GM23338 (cell line): ENCODE results near the gene TXLNG. TPM values are rescaled to one million over a fixed set of nuclear protein-coding genes. Genes with fewer than 3 reads are reported as not detected.

Experiments used
- ATAC-seq: fragments of 200-7000 bp; cut with Tn5 transposase; 3 replicates; pipeline ENCODE4 v1.9.1; 2020
- DNase-seq: peaks from one replicate; pipeline ENCODE4 v3.0.0-alpha.2; 2015; ENCODE audit warnings: low spot score
- H2AFZ ChIP-seq: fragments of 200-600 bp; sonication (generic); 2 replicates; pipeline ENCODE4 v1.8.0; 2016; ENCODE audit warnings: antibody characterized with exemption, mild to moderate bottlenecking, moderate library complexity
- H3F3A ChIP-seq: fragments of 200-600 bp; sonication (generic); replicated peaks from 2 replicates; pipeline ENCODE4 v1.8.0; 2017; ENCODE audit warnings: antibody characterized with exemption, mixed run types, low read depth
- H3K27ac ChIP-seq: fragments of 200-600 bp; sonication (generic); 2 replicates; pipeline ENCODE4 v1.6.1; 2016; ENCODE audit warnings: low read depth
- H3K27me3 ChIP-seq: fragments of 200-600 bp; sonication (generic); 2 replicates; pipeline ENCODE4 v1.8.0; 2016; ENCODE audit warnings: mild to moderate bottlenecking, mixed run types, moderate library complexity; ENCODE audit not compliant: insufficient read depth
- H3K36me3 ChIP-seq: fragments of 200-600 bp; sonication (generic); 2 replicates; pipeline ENCODE4 v1.8.0; 2016; ENCODE audit warnings: mild to moderate bottlenecking; ENCODE audit not compliant: insufficient read depth
- H3K4me1 ChIP-seq: fragments of 200-600 bp; sonication (generic); 2 replicates; pipeline ENCODE4 v1.8.0; 2016; ENCODE audit warnings: mild to moderate bottlenecking, moderate library complexity; ENCODE audit not compliant: insufficient read depth
- H3K4me2 ChIP-seq: fragments of 200-600 bp; sonication (generic); 2 replicates; pipeline ENCODE4 v1.7.1; 2017; ENCODE audit warnings: mixed run types
- H3K4me3 ChIP-seq: fragments of 200-600 bp; sonication (generic); 2 replicates; pipeline ENCODE4 v1.6.1; 2016; ENCODE audit warnings: mixed run types
- H3K79me2 ChIP-seq: fragments of 200-600 bp; sonication (generic); replicated peaks from 2 replicates; pipeline ENCODE4 v1.8.0; 2017; ENCODE audit warnings: mild to moderate bottlenecking; ENCODE audit not compliant: insufficient read depth
- H3K9me2 ChIP-seq: fragments of 200-600 bp; sonication (generic); 2 replicates; pipeline ENCODE4 v1.8.0; 2017; ENCODE audit not compliant: insufficient read depth
- H4K20me1 ChIP-seq: fragments of 200-600 bp; sonication (generic); replicated peaks from 2 replicates; pipeline ENCODE4 v1.8.0; 2017; ENCODE audit warnings: mild to moderate bottlenecking; ENCODE audit not compliant: insufficient read depth
- H3K27ac Mint-ChIP-seq: 2 replicates; pipeline ENCODE4 v1.8.0; 2020; ENCODE audit warnings: inconsistent platforms, mild to moderate bottlenecking, moderate library complexity, mixed read lengths
- H3K27me3 Mint-ChIP-seq: 3 replicates; pipeline ENCODE4 v1.8.0; 2022; ENCODE audit warnings: low read depth, mild to moderate bottlenecking, moderate library complexity, mixed read lengths, inconsistent platforms; ENCODE audit not compliant: insufficient read depth, poor library complexity
- H3K36me3 Mint-ChIP-seq: 3 replicates; pipeline ENCODE4 v1.8.0; 2021; ENCODE audit warnings: low read depth, mild to moderate bottlenecking, inconsistent platforms, moderate library complexity, mixed read lengths
- H3K4me1 Mint-ChIP-seq: 3 replicates; pipeline ENCODE4 v1.8.0; 2020; ENCODE audit warnings: mild to moderate bottlenecking, inconsistent platforms, mixed read lengths
- H3K4me3 Mint-ChIP-seq: 3 replicates; pipeline ENCODE4 v1.8.0; 2021; ENCODE audit warnings: moderate library complexity, mild to moderate bottlenecking, inconsistent platforms, mixed read lengths
- H3K9me3 Mint-ChIP-seq: 3 replicates; pipeline ENCODE4 v1.8.0; 2020; ENCODE audit warnings: moderate library complexity, mild to moderate bottlenecking, inconsistent platforms, mixed read lengths
- CREB1 ChIP-seq: fragments of 250-450 bp; sonication (Bioruptor Pico); IDR thresholded peaks from 2 replicates; pipeline ENCODE4 v1.5.0; 2020; ENCODE audit warnings: low read depth, mild to moderate bottlenecking, moderate library complexity
- ETS1 ChIP-seq: IDR thresholded peaks from 2 replicates; pipeline ENCODE4 v1.6.1; 2016; ENCODE audit warnings: antibody characterized with exemption
- EZH2 ChIP-seq: fragments of 200-600 bp; sonication (generic); IDR thresholded peaks from one replicate; pipeline ENCODE4 v1.8.0; 2017; ENCODE audit warnings: antibody characterized with exemption, mild to moderate bottlenecking, low read depth; ENCODE audit not compliant: unreplicated experiment
- EZH2phosphoT487 ChIP-seq: fragments of 200-600 bp; sonication (generic); IDR thresholded peaks from one replicate; pipeline ENCODE4 v1.8.1; 2018; ENCODE audit warnings: antibody characterized with exemption; ENCODE audit not compliant: unreplicated experiment
- JUNB ChIP-seq: IDR thresholded peaks from one replicate; pipeline ENCODE4 v1.6.1; 2016; ENCODE audit warnings: antibody characterized with exemption; ENCODE audit not compliant: unreplicated experiment
- NANOG ChIP-seq: IDR thresholded peaks from 2 replicates; pipeline ENCODE4 v1.6.1; 2016; ENCODE audit warnings: antibody characterized with exemption, borderline replicate concordance
- POLR2AphosphoS5 ChIP-seq: IDR thresholded peaks from 2 replicates; pipeline ENCODE4 v1.6.1; 2016; ENCODE audit warnings: antibody characterized with exemption, low read depth
- STAT1 ChIP-seq: IDR thresholded peaks from one replicate; pipeline ENCODE4 v1.6.1; 2016; ENCODE audit warnings: antibody characterized with exemption; ENCODE audit not compliant: unreplicated experiment
- ZNF114 ChIP-seq: fragments of 250-450 bp; sonication (Bioruptor Pico); IDR thresholded peaks from 2 replicates; pipeline ENCODE4 v1.5.0; 2020; ENCODE audit warnings: mild to moderate bottlenecking, moderate library complexity
- ZNF331 ChIP-seq: fragments of 250-450 bp; sonication (Bioruptor Pico); IDR thresholded peaks from 2 replicates; pipeline ENCODE4 v1.5.0; 2020; ENCODE audit warnings: low read depth, mild to moderate bottlenecking, moderate library complexity
- ZNF462 ChIP-seq: fragments of 250-450 bp; sonication (Bioruptor Pico); IDR thresholded peaks from 2 replicates; pipeline ENCODE4 v1.5.0; 2020; ENCODE audit warnings: mild to moderate bottlenecking, moderate library complexity
- polyA plus RNA-seq: library from polyadenylated mRNA; unstranded; fragments of >200 nt; fragmentation: Nextera tagmentation; extraction: Ambion mirVana; gene quantifications from 2 replicates; pipeline ENCODE4 v1.2.1, GENCODE V29; 2016
- total RNA-seq: library from RNA; depleted of rRNA; stranded (reverse); fragments of >200 nt; shearing (Covaris generic); gene quantifications from 2 replicates; pipeline ENCODE4 v1.2.3, GENCODE V29; 2014
- TF ChIP-seq, protein P1 (sequence below), 2 experiments: fragments of 200-600 bp in 1 of 2; sonication (generic) in 1 of 2; conservative IDR thresholded peaks; 2 replicates each; pipeline versions ENCODE4 v1.5.1 to v1.6.1; 2016 to 2017; ENCODE audit warnings: antibody characterized with exemption in 2 of 2, low read depth in 2 of 2, mild to moderate bottlenecking in 2 of 2, moderate library complexity in 1 of 2

The TXLNG gene
- total and polyA plus RNA-seq, 2 experiments from 2014 or later, result 45.3 to 48.4 TPM

DNA sequence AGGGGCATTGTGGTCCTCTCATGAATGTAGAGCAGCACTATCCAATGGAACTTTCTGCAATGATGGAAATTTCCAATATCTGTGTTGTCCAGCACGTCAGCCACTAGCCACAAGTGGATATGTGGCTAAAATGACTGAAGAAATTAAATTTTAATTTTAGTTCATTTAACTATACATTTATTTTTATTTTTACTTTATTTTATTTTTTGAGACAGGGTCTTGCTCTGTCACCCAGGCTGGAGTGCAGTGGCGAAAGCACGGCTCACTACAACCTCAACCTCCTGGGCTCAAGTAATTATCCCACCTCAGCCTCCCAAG lies 97.2 kb downstream of the TXLNG start (continued):
- TF ChIP-seq, protein P1, sequence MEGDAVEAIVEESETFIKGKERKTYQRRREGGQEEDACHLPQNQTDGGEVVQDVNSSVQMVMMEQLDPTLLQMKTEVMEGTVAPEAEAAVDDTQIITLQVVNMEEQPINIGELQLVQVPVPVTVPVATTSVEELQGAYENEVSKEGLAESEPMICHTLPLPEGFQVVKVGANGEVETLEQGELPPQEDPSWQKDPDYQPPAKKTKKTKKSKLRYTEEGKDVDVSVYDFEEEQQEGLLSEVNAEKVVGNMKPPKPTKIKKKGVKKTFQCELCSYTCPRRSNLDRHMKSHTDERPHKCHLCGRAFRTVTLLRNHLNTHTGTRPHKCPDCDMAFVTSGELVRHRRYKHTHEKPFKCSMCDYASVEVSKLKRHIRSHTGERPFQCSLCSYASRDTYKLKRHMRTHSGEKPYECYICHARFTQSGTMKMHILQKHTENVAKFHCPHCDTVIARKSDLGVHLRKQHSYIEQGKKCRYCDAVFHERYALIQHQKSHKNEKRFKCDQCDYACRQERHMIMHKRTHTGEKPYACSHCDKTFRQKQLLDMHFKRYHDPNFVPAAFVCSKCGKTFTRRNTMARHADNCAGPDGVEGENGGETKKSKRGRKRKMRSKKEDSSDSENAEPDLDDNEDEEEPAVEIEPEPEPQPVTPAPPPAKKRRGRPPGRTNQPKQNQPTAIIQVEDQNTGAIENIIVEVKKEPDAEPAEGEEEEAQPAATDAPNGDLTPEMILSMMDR (conservative IDR thresholded peaks at IDR 0.05; ENCODE audit: low read depth in 2 of 2), result no peak

- peaks cover 3% of the 10 kb centered on the region; the same call in 1 of the 3 replicates for H3K4me1 Mint-ChIP-seq
- Histone ChIP-seq H4K20me1 (no peaks in the 10 kb centered on the region), H3K79me2 (no peaks in the 10 kb centered on the region), H3K4me1 (no peaks in the 10 kb centered on the region), H3K36me3 (no peaks in the 10 kb centered on the region), H3K9me2 (no peaks in the 10 kb centered on the region), H3K4me2 (no peak overlapping the region), H3F3A (no peaks in the 10 kb centered on the region), H2AFZ (no peak overlapping the region), H3K4me3 (no peak overlapping the region), H3K27me3 (no peaks in the 10 kb centered on the region), H3K27ac (no peak overlapping the region)
- no peak overlapping the region for H3K27ac Mint-ChIP-seq
- H3K27me3 Mint-ChIP-seq, result peaks cover 4% of the 10 kb centered on the region
- DNase-seq (no peak), ATAC-seq (no peak)
- no peak overlapping the region for H3K4me3 Mint-ChIP-seq
- no peaks in the 10 kb centered on the region for H3K36me3 Mint-ChIP-seq
- H3K9me3 Mint-ChIP-seq, result no peaks in the 10 kb centered on the region
- TF ChIP-seq ETS1 (no peak), CREB1 (CRISPR knock-in tag) (no peak), ZNF331 (CRISPR knock-in tag) (no peak), POLR2AphosphoS5 (no peak), NANOG (no peak), ZNF462 (CRISPR knock-in tag) (no peak), ZNF114 (no peak), EZH2 (no peak), EZH2phosphoT487 (no peak), JUNB (no peak), STAT1 (no peak)
- TF ChIP-seq, protein P1 (conservative IDR thresholded peaks at IDR 0.05; ENCODE audit: low read depth in 2 of 2), result no peak
Observed at GRCh38 chrX:16885628-16886027, 99.4 kb downstream of the TXLNG start.
